ENCODE data around the gene DPYD.

DPYD gene

GRCh38 chr1:97834899-97835298 is 85.9 kb downstream of the DPYD start:
- peak; percentile 80 for DNase-seq

GRCh38 chr1:97833881-97834280 is 87.0 kb downstream of the DPYD start:
- no peak for DNase-seq

DNA sequence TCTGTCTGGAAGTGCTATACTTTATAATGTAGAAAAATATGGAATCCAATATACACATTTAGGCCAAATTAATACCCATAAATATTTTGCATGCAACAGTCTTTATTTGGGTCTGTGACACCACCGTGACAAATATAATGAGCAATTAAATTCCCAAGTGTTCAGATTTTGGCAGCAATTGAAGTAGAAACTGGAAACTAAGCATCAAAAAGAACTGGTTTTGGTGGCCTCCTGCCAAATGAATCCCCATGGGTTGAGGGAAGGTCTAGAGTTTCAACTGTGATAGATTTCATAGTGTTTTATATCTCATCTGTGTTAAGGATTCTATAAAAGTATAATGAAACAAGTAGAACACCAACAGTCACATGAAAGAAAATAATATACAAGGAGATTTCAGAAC is 88.4 kb downstream of the DPYD start:
- DNase-seq: no peak

DNA sequence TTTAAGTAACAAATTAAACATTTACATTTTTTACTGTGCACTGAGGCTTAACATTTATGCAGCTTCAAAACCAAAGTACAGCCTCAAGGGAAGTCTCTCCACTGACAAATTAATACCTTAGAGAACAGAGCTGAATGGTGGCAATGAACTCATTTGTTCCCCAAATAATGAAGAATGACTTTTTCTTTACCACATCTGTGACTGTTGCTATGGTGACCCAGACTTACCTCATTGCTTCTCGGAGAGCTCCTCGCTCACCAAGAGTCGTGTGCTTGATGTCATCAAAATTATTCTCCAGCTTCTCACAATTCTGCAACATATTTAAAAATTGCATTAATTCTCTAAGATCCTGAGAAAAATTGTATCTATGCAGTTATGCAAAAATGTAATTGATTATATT is 92.9 kb downstream of the DPYD start:
- peak; percentile 32 for DNase-seq

DNA sequence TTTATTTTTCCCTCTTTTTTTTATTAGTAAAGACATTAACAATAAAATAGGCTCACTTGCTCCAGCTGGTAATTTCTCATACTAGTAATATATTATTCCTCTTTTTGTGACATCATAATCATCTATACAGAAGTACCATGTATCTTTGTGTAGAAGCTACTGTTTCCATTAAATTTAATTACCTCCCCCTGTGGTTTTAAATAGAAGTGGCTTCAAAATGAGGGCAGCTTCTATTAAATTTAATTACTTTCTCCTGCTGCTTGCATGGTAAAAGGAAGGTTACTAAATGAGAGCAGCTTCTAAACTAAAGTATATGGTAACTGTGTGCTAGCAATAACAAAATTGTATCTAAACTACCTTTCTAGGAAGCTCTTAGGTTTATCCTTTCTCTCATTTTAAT is 94.0 kb downstream of the DPYD start:
- DNase-seq: no peak

DNA sequence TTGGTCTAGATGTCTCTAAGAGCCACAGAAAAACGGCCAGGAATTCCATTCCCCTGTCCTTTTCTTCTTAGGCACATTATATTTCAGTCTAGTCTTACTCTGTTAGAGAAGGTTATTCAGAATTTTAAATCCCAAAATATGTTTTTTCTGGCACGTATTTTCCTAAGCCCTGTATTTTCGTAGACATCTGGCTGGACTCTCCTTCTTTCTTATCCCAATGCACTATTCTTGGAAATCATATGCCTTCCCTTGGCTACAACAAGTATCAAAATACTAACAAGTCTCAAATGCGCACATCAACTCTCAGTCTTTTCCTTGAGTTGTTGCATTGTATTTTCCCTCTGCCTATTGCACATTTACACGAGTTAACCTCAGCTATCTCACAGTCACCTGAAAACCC is 96.2 kb downstream of the DPYD start:
- no peak for DNase-seq

GRCh38 chr1:97824200-97824599 is 96.6 kb downstream of the DPYD start:
- no peak for DNase-seq

DNA sequence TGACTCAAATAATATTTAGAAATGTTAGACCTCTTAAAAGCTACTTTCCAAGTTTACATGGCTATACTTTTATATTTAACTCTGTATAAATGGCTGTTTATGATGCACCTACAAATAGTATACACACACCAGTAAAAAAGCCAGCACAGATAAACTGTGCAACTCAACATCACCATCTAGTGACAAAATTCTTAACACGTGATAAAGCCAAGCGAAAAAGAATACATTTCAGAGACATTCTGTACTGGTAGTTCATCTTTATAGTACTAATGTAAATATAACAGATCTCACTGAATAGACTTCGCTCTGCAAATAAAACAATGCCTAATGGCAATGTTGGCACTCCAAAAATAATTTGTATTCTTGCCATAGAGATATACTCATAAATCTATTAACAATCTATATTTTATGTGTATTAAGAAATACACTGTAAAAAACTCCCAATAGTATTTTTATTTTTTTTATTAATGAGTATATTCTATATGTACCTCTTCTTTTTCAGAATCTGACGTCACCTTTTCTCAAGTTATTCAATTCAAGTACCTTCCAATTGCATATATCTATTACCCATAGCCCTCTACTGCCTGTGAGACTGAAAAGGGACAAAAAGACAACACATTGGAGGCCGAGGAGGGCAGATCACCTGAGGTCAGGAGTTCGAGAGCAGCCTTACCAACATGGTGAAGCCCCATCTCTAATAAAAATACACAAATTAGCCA is 100.2 kb downstream of the DPYD start:
- DNase-seq: peak; percentile 60

DNA sequence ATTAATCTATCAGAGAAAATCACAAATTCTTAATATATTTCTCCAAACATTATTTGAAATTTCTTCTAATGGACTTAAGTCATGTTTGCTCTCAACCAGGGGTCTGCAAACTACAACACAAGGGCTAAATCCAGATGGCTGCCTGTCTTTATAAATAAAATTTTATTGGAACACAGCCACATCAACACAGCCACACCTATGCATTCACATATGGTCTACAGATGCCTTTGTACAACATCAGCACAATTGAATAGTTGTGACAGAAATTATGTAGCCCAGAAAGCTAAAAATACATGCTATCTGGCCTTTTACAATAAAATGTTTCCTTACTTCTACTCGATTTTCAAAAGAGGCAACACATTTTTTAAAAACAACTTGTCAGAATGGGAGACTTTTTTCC is 103.9 kb downstream of the DPYD start:
- DNase-seq: peak; percentile 4

DNA sequence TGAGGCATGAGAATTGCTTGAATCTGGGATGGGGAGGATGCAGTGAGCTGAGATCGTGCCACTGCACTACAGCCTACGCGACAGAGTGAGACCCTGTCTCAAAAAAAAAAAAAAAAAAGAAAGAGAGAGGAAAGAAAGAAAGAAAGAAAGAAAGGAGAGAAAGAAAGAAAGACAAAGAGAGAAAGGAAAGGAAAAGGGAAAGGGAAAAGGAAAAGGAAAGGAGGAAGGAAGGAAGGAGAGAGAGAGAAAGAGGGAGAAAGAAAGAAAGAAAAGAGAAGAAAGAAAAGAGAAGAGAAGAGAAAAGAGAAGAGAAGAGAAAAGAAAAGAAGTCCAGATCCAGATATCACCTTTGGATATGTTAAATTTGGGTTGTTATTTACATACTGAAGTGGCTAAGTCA is 106.0 kb downstream of the DPYD start:
- no peak for DNase-seq

DNA sequence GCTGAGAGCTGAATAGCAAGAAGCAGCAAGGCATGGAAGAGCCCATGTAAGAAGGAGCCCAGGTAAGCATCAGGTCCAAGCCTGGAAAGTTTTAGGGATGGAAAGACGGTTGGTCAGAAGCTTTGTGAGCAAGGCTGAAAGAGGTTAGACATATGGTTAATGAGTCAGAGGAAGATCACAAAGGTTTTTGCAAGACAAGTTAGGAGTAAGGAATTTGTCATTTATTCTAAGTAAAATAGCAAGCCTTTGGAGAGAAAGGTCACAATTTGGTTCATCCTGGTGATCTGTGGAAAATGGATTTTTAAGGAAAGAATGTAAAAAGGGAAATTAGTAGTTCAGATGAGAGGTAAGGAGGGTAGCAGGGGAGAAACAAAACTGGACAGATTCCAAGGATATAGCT is 106.7 kb downstream of the DPYD start:
- no peak for DNase-seq

DNA sequence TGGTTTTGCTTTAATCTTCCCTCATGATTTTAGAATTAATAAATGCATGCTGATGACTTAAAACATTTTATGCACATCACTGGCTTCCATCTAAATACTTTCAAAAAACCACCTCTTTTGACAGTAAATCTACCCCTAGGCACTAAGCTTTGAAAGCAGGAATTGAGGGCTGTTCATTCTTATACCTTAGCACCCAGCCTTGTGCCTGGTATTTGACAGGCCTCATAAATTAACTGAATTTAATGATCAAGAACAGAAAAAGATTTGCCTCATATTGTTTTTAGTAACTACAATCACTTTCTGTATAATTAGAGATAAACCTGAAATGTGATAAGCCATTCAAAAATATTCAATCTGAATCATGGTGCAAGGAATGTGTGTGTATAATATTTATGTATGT is 108.8 kb downstream of the DPYD start:
- no peak for DNase-seq

GRCh38 chr1:97806996-97807520 is 113.8 kb downstream of the DPYD start:
- no peak for DNase-seq

- DNase-seq: no peak
Observed at GRCh38 chr1:97806326-97806725, 114.5 kb downstream of the DPYD start.

DNA sequence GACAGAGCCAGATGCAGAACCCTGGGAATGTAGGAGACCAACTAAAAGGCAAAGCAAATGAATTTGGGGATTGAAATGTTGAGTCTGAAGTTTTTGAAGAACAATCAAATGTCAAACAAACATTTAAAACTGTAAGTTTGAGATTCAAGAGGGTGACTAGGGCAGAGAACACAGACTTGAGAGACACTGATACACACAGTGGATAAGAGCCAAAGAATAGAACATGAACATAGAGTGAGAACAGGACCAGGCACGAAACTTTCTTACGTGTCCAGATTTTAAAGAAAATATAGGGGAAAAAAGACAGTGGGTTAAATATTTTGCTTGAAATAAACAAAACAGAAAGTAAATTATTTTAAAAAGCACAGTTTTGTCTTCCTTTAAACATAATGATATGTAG is 115.7 kb downstream of the DPYD start:
- DNase-seq: no peak

DNA sequence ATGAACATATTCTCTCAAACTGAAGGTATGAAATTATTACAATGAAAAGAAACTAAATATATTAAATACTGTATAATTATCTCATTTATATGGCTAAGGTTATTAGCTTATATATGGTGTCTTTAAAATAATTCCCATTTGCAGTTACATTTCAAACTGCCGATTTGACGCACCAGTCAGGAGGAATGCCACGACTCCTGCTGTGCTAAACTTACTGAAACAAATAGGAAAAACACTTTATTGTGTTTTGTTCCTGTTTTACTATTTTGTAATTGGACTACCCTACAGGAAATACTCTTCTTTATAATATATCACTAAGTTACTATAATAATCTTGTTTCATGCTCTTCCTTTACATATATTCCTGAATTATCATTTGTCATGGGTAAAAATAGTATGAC is 117.8 kb downstream of the DPYD start:
- no peak for DNase-seq

DNA sequence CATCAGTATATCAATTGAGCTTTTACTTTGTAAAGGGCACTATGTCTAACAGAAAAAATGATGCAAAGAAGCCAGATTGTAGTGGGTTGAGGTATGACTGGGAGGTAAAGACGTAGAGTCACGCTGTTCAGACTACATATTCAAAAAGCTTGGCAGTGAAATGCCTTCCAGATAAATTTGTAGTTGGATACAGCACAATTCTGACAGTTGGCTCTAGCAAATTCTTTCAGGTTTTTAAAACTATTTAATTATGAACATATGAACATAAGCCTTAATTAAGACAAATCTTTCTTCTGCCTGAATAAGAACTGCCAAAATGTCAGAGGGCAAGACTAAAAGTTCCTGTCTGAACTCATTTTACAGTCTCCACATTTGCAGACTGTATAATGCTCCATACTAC is 118.8 kb downstream of the DPYD start:
- no peak for DNase-seq

DNA sequence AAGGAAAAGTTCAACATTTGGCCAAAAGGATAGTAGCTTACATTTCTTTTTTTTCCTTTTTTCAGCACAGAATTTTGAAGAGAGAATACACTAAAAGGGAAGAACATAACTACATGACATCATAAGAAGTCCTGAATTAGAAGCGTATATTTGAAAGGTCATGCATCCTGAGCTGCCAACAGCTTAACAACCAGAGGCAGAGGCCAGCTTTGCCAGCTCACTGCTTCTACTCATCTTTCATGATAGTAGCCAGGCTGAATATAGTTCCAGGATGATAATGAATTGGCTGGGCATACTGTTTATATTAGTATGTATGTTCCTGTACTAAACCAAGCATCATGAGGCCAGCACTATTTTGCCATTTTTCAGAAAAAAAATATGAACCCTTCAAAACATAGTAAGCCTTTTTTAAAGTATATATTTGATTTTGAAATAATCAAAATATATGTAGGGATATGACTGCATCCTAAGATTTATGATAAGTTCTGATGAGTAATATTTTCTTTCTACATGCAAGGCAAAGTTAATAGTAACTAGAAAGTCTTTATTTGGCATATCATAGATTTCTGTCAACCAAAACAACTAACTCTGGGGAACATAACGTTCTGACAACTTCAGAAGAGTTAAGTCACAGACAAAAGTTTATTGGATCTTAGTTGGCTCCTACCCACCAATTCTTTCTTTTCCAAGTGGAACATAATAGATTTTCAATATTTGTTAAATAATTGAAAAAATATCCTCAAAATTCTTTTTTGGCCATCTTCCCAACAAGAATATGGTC is 123.2 kb downstream of the DPYD start:
- DNase-seq: peak; percentile 5

DNA sequence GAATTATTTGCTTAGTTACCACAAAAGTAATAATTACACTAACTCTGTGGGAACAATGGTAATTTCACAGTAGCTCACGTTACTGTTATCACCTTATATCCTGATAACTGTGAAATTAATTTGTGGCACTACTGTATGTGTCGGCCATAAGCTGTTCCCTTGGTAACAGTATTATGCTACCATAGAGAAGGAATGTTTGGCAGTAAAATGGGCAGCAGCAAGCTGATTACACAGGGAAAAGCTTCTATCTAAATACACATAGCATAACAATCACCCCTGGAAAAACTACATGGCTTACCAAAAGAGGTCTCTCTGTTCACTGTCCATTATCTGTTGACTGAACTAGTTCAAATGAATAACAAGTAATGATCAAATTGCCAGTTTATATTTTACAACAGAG is 124.1 kb downstream of the DPYD start:
- DNase-seq: peak; percentile 24

- DNase-seq: no peak
Observed at GRCh38 chr1:97792655-97793054, 128.2 kb downstream of the DPYD start.

- no peak for DNase-seq
Observed at GRCh38 chr1:97791251-97791650, 129.6 kb downstream of the DPYD start.

- DNase-seq: no peak
Observed at GRCh38 chr1:97787231-97787630, 133.6 kb downstream of the DPYD start.

DNA sequence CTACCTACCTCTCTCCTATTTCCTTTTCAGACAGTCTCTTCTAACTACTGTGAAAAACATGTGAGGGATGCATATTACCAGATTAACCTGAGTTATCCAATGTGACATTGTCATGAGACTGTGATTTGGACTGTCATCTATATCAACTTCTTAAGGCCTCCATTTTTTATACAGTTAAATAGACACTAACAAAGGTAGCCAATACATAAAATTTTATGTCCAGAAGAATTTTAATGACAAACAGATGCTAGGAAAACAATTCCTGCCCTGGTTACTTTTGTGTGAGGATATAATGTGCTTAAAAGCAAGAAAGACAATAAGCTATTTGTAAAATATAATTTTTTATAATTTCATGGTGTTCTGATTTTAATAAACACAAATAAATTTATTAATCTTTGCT is 136.2 kb downstream of the DPYD start:
- no peak for DNase-seq

- DNase-seq: no peak
Observed at GRCh38 chr1:97783751-97784150, 137.1 kb downstream of the DPYD start.

Data from NCI-H82 (cell line).